Measurements from ENCODE around the gene MAP3K9. TPM values are rescaled to one million over a fixed set of nuclear protein-coding genes. Genes with fewer than 3 reads are reported as not detected.

The MAP3K9 gene
- total and polyA plus RNA-seq, 10 of the 15 experiments (the other 5 are each of a cell fraction or from before 2014, with no cell fraction given) = 0.48 to 7.9 (median 2.9) TPM

GRCh38 chr14:70789961-70790360 is 19.4 kb downstream of the MAP3K9 start (continued):
- TF ChIP-seq PBX3 (IDR thresholded peaks at IDR 0.05; ENCODE audit: insufficient replicate concordance, low read depth, low read length) (no peak), ZNF592 (IDR thresholded peaks at IDR 0.05) (no peak), RAD51 (IDR thresholded peaks at IDR 0.05) (no peak), CEBPZ (IDR thresholded peaks at IDR 0.05; ENCODE audit: low read depth, low read length) (no peak), RB1 (IDR thresholded peaks at IDR 0.05; ENCODE audit: borderline replicate concordance) (no peak), BMI1 (IDR thresholded peaks at IDR 0.05; ENCODE audit: borderline replicate concordance) (no peak), USF2 (IDR thresholded peaks at IDR 0.05; ENCODE audit: borderline replicate concordance, low read depth, low read length) (no peak), CTCF (IDR thresholded peaks at IDR 0.05 in 2 of 3, conservative IDR thresholded peaks at IDR 0.05 in 1 of 3; ENCODE audit: control insufficient read depth in 2 of 3, extremely low read depth in 1 of 3, insufficient read depth in 1 of 3, low read depth in 3 of 3, low read length in 3 of 3) (no peak), CHD1 (IDR thresholded peaks at IDR 0.05; ENCODE audit: low read depth, low read length) (no peak), NKRF (conservative IDR thresholded peaks at IDR 0.05) (no peak), ZZZ3 (IDR thresholded peaks at IDR 0.05; ENCODE audit: control insufficient read depth, insufficient read length, low read depth) (no peak)
